IMR-90 (cell line): ENCODE results near the gene ZNF506. TPM values are rescaled to one million over a fixed set of nuclear protein-coding genes. Genes with fewer than 3 reads are reported as not detected.

ENCODE experiments used
- ATAC-seq: fragments of 200-7000 bp; cut with Tn5 transposase; 2 replicates; pipeline ENCODE4 v1.9.1; 2020; ENCODE audit warnings: low read depth, mild to moderate bottlenecking, moderate library complexity
- BruUV-seq: library from RNA; stranded (reverse); fragments of 400-500 nt; replicated peaks from 2 replicates; lab custom pipeline; 2021; lab: Mats Ljungman, UMichigan
- CTCF ChIA-PET: fragments of 300-600 bp; formaldehyde crosslinking; extraction: SDS; loops from one replicate; lab custom pipeline; 2021; ENCODE audit warnings: antibody characterized with exemption; lab: Yijun Ruan, JAX
- POLR2A ChIA-PET: fragments of 300-600 bp; sonication (Branson Sonifier 250); formaldehyde crosslinking; loops from one replicate; lab custom pipeline; 2022; ENCODE audit warnings: antibody characterized with exemption; ENCODE audit not compliant: unreplicated experiment; lab: Charles Lee
- DNase-seq: peaks from one replicate; pipeline ENCODE4 v3.0.0; 2013
- H2AFZ ChIP-seq: replicated peaks from 2 replicates; pipeline ENCODE3; 2013; ENCODE audit warnings: low read length, mild to moderate bottlenecking; ENCODE audit not compliant: poor library complexity
- H2AK5ac ChIP-seq: 2 replicates; pipeline ENCODE4 v1.6.1; 2013; ENCODE audit warnings: low read depth, low read length, inconsistent platforms
- H2AK9ac ChIP-seq: replicated peaks from 2 replicates; pipeline ENCODE3; 2013; ENCODE audit warnings: mild to moderate bottlenecking, low read depth, low read length, moderate library complexity; ENCODE audit not compliant: poor library complexity
- H2BK120ac ChIP-seq: 2 replicates; pipeline ENCODE4 v1.6.1; 2013; ENCODE audit warnings: low read depth, low read length, inconsistent platforms
- H2BK15ac ChIP-seq: 3 replicates; pipeline ENCODE4 v1.6.1; 2013; ENCODE audit warnings: low read depth, low read length, inconsistent platforms
- H2BK20ac ChIP-seq: 2 replicates; pipeline ENCODE4 v1.6.1; 2013; ENCODE audit warnings: low read depth, mild to moderate bottlenecking, inconsistent platforms, low read length, moderate library complexity
- H2BK5ac ChIP-seq: 2 replicates; pipeline ENCODE4 v1.6.1; 2013; ENCODE audit warnings: mild to moderate bottlenecking, low read depth, low read length, inconsistent platforms; ENCODE audit not compliant: poor library complexity, severe bottlenecking
- H3K14ac ChIP-seq: replicated peaks from 2 replicates; pipeline ENCODE4 v1.6.1; 2013; ENCODE audit warnings: low read depth, low read length, inconsistent platforms
- H3K18ac ChIP-seq: 2 replicates; pipeline ENCODE4 v1.6.1; 2013; ENCODE audit warnings: low read depth, low read length, control low read depth
- H3K23ac ChIP-seq: 2 replicates; pipeline ENCODE4 v1.6.1; 2013; ENCODE audit warnings: low read depth, low read length, inconsistent platforms
- H3K27ac ChIP-seq: 2 replicates; pipeline ENCODE4 v1.5.1; 2013; ENCODE audit warnings: mild to moderate bottlenecking, control low read depth, low read length; ENCODE audit not compliant: insufficient read depth
- H3K27me3 ChIP-seq: 2 replicates; pipeline ENCODE4 v1.6.1; 2013; ENCODE audit warnings: low read length; ENCODE audit not compliant: control insufficient read depth, insufficient read depth
- H3K36me3 ChIP-seq: 2 replicates; pipeline ENCODE4 v1.6.1; 2013; ENCODE audit warnings: low read length, mixed read lengths; ENCODE audit not compliant: control insufficient read depth, insufficient read depth
- H3K4ac ChIP-seq: 2 replicates; pipeline ENCODE4 v1.6.1; 2013; ENCODE audit warnings: low read depth, low read length, inconsistent platforms
- H3K4me1 ChIP-seq: 2 replicates; pipeline ENCODE4 v1.6.1; 2013; ENCODE audit warnings: low read length, mixed read lengths; ENCODE audit not compliant: control insufficient read depth, insufficient read depth
- H3K4me2 ChIP-seq: 2 replicates; pipeline ENCODE4 v1.6.1; 2013; ENCODE audit warnings: low read depth, mild to moderate bottlenecking, control low read depth, low read length, moderate library complexity
- H3K4me3 ChIP-seq: 2 replicates; pipeline ENCODE4 v1.5.1; 2013; ENCODE audit warnings: low read depth, mild to moderate bottlenecking, control low read depth, low read length, moderate library complexity; ENCODE audit not compliant: insufficient read depth
- H3K56ac ChIP-seq: 2 replicates; pipeline ENCODE4 v1.6.1; 2013; ENCODE audit warnings: low read length, inconsistent platforms; ENCODE audit not compliant: insufficient read depth; ENCODE audit errors: extremely low read depth
- H3K79me1 ChIP-seq, 2 experiments: 2 replicates each; pipeline ENCODE4 v1.6.1; 2013; ENCODE audit warnings: low read length in 2 of 2, inconsistent platforms in 1 of 2, low read depth in 1 of 2
- H3K9ac ChIP-seq: 2 replicates; pipeline ENCODE4 v1.6.1; 2013; ENCODE audit warnings: low read depth, low read length, control low read depth
- H3K9me1 ChIP-seq: 2 replicates; pipeline ENCODE4 v1.6.1; 2013; ENCODE audit warnings: low read length, inconsistent platforms; ENCODE audit not compliant: insufficient read depth
- H3K9me3 ChIP-seq: 2 replicates; pipeline ENCODE4 v1.6.1; 2013; ENCODE audit warnings: low read length; ENCODE audit not compliant: control insufficient read depth, insufficient read depth
- H4K20me1 ChIP-seq: 2 replicates; pipeline ENCODE4 v1.6.1; 2013; ENCODE audit warnings: low read length, inconsistent platforms; ENCODE audit not compliant: insufficient read depth
- H4K5ac ChIP-seq: 2 replicates; pipeline ENCODE4 v1.6.1; 2013; ENCODE audit warnings: mild to moderate bottlenecking, low read depth, low read length, control low read depth
- H4K8ac ChIP-seq, 2 experiments: 2 replicates each; pipeline ENCODE4 v1.6.1; 2013; ENCODE audit warnings: low read depth in 2 of 2, low read length in 2 of 2, control low read depth in 1 of 2, inconsistent platforms in 1 of 2
- H4K91ac ChIP-seq: 2 replicates; pipeline ENCODE4 v1.6.1; 2013; ENCODE audit warnings: low read depth, low read length, inconsistent platforms; ENCODE audit not compliant: insufficient read depth
- CEBPB ChIP-seq: IDR thresholded peaks from 2 replicates; pipeline ENCODE4 v1.6.1; 2012; ENCODE audit warnings: low read depth, low read length, improper control_type of control experiment
- CHD1 ChIP-seq: IDR thresholded peaks from 2 replicates; pipeline ENCODE4 v1.6.1; 2012; ENCODE audit warnings: low read depth, low read length, improper control_type of control experiment
- FOS ChIP-seq: fragments of 150-350 bp; IDR thresholded peaks from 2 replicates; pipeline ENCODE4 v1.6.1; 2016; ENCODE audit warnings: low read depth, low read length
- MAZ ChIP-seq: IDR thresholded peaks from 2 replicates; pipeline ENCODE4 v1.6.1; 2012; ENCODE audit warnings: low read depth, mild to moderate bottlenecking, low read length, improper control_type of control experiment, moderate library complexity, borderline replicate concordance
- MXI1 ChIP-seq: IDR thresholded peaks from 2 replicates; pipeline ENCODE4 v1.6.1; 2012; ENCODE audit warnings: low read depth, mild to moderate bottlenecking, low read length, moderate library complexity, borderline replicate concordance
- POLR2A ChIP-seq: IDR thresholded peaks from 2 replicates; pipeline ENCODE4 v1.6.1; 2012; ENCODE audit warnings: mild to moderate bottlenecking, low read depth, low read length
- RAD21 ChIP-seq: IDR thresholded peaks from 2 replicates; pipeline ENCODE4 v1.6.1; 2012; ENCODE audit warnings: low read length, improper control_type of control experiment
- RFX5 ChIP-seq: IDR thresholded peaks from 2 replicates; pipeline ENCODE4 v1.8.0; 2012; ENCODE audit warnings: low read depth, mild to moderate bottlenecking, low read length, moderate library complexity
- SMC3 ChIP-seq: fragments of 150-350 bp; IDR thresholded peaks from 2 replicates; pipeline ENCODE4 v1.6.1; 2016; ENCODE audit warnings: low read depth, mild to moderate bottlenecking, antibody characterized with exemption, low read length, moderate library complexity
- WGBS, 2 experiments: methylation state at CpG; one replicate each; pipeline versions ENCODE4 v1.1.5 to v1.1.7; 2013; ENCODE audit warnings: missing lambda C conversion rate in 2 of 2; ENCODE audit not compliant: insufficient read length in 1 of 2; ENCODE audit errors: extremely low coverage in 2 of 2; 5-methylcytosine and 5-hydroxymethylcytosine counted together
- dilution Hi-C: fragments of 300-500 bp; cut with HindIII; formaldehyde crosslinking; loops from one replicate; pipeline ENCODE4 v1.14.3; 2018; ENCODE audit warnings: low sequenced_read_pairs; ENCODE audit not compliant: unreplicated experiment
- in situ Hi-C: fragments of 300-500 bp; cut with MboI; formaldehyde crosslinking; loops from 3 replicates; pipeline ENCODE4 v1.14.3; 2019; ENCODE audit warnings: low sequenced_read_pairs, inconsistent platforms, mixed read lengths
- intact Hi-C: fragments of 100-400 bp; cut with micrococcal nuclease; formaldehyde crosslinking; loops from 2 replicates; pipeline ENCODE4 v1.10.0; 2022
- polyA plus RNA-seq, 3 experiments: library from polyadenylated mRNA; depleted of rRNA; stranded (reverse); fragments of >200 nt; gene quantifications; 2 replicates each; pipeline ENCODE4 v1.2.3, GENCODE V29; 2012; ENCODE audit warnings: low replicate concordance in 1 of 3
- total RNA-seq: library from RNA; depleted of rRNA; stranded (reverse); fragments of >200 nt; gene quantifications from 2 replicates; pipeline ENCODE4 v1.2.3, GENCODE V29; 2012
- TF ChIP-seq, protein P1 (sequence below): conservative IDR thresholded peaks from 2 replicates; pipeline ENCODE4 v1.5.1; 2012; ENCODE audit warnings: mild to moderate bottlenecking, low read depth, low read length, improper control_type of control experiment

Gene ZNF506
- total and polyA plus RNA-seq, 2 of the 4 experiments (the other 2 are of a cell fraction): 2.4 to 6.1 TPM

DNA sequence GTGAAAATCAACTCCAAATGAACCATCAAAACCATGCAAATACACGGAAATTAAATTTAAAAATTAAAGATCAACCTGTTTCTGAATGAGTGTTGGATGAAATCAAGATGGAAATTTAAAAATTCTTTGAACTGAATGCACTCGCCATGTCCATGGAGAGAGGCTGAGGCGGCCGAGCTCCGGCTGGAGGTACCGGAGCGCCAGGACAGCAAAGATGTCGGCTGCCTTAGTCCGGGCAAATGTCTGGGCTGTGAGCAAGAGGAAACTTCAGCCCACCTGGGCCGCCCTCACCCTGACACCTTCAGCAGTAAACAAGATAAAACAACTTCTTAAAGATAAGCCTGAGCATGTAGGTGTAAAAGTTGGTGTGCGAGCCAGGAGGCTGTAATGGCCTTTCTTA, 5.3 kb upstream of the ZNF506 start:
- ChIA-PET CTCF (no interaction called here), POLR2A (no interaction called here)
- Histone ChIP-seq H3K56ac (no peak overlapping the region), H4K20me1 (no peaks in the 10 kb centered on the region), H2BK15ac (no peak overlapping the region), H3K27me3 (no peaks in the 10 kb centered on the region), H2AK9ac (no peak overlapping the region), H3K9ac (no peak overlapping the region), H2BK20ac (no peak overlapping the region), H4K91ac (no peak overlapping the region), H3K27ac (no peak overlapping the region), H2AK5ac (no peak overlapping the region), H2BK5ac (no peak overlapping the region), H2BK120ac (no peak overlapping the region), H3K9me3 (peaks cover 54% of the 10 kb centered on the region), H3K9me1 (no peaks in the 10 kb centered on the region), H3K23ac (no peak overlapping the region), H3K79me1 (no peaks in the 10 kb centered on the region), H4K8ac (no peak overlapping the region), H3K4me3 (no peak overlapping the region), H3K4me1 (no peaks in the 10 kb centered on the region), H3K4me2 (no peak overlapping the region), H2AFZ (no peak overlapping the region), H3K36me3 (no peaks in the 10 kb centered on the region), H3K14ac (no peak overlapping the region), H4K5ac (no peak overlapping the region), H3K18ac (no peak overlapping the region), H3K4ac (no peak overlapping the region)
- TF ChIP-seq MXI1 (no peak), POLR2A (no peak), RAD21 (no peak), CHD1 (no peak), RFX5 (no peak), FOS (no peak), MAZ (no peak), CEBPB (no peak), SMC3 (no peak)
- TF ChIP-seq, protein P1, sequence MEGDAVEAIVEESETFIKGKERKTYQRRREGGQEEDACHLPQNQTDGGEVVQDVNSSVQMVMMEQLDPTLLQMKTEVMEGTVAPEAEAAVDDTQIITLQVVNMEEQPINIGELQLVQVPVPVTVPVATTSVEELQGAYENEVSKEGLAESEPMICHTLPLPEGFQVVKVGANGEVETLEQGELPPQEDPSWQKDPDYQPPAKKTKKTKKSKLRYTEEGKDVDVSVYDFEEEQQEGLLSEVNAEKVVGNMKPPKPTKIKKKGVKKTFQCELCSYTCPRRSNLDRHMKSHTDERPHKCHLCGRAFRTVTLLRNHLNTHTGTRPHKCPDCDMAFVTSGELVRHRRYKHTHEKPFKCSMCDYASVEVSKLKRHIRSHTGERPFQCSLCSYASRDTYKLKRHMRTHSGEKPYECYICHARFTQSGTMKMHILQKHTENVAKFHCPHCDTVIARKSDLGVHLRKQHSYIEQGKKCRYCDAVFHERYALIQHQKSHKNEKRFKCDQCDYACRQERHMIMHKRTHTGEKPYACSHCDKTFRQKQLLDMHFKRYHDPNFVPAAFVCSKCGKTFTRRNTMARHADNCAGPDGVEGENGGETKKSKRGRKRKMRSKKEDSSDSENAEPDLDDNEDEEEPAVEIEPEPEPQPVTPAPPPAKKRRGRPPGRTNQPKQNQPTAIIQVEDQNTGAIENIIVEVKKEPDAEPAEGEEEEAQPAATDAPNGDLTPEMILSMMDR: no peak
- dilution Hi-C loops (no loop called here), in situ Hi-C loops (no loop called here), intact Hi-C loops (no loop called here)
- no CpG with 5 or more reads among the region's 11 CpGs for WGBS, 2 experiments
- ATAC-seq (no peak), DNase-seq (no peak)
- no TSS peak for BruUV-seq
